Purkinje cell (primary cell): ENCODE measurements around the gene TPGS2. TPM values are rescaled to one million over a fixed set of nuclear protein-coding genes. Genes with fewer than 3 reads are reported as not detected.

Experiments used
- polyA plus RNA-seq: library from polyadenylated mRNA; unstranded; fragments of >200 nt; fragmentation: Nextera tagmentation; gene quantifications from 2 replicates; pipeline ENCODE4 v1.2.1, GENCODE V29; 2014

The TPGS2 gene
- 87.6 and 115 TPM in 2 replicates for polyA plus RNA-seq

GRCh38 chr18:36828630-36829361 is at the start of gene TPGS2, which contains the start of gene KIAA1328:
TPGS2 (minus strand) TSS chr18:36829002; CDS start chr18:36828767, 235 bp downstream.
KIAA1328 (plus strand) TSS chr18:36829127; CDS start chr18:36829139, 12 bp downstream.

Other genes with a start within 250 kb of the TPGS2 start
- 3.3 and 5.7 TPM in 2 replicates for gene KIAA1328, start 125 bp upstream of the TPGS2 start, polyA plus RNA-seq